SIG-M5 treated with dmso at 0.1 percent for 504 hours (cell line): ENCODE data around the gene FOXR1.
A peak's percentile ranks its signal among the peaks of the same experiment; 100 is the strongest.
"Not testable (repeated sequence)": the region's sequence is repeated elsewhere in the genome, so short reads cannot be mapped to it uniquely, and the experiment has no call there.

Source experiments
- DNase-seq: peaks from one replicate; lab custom pipeline; 2025; ENCODE audit not compliant: unreplicated experiment; lab: John Stamatoyannopoulos, UW

The FOXR1 gene

DNA sequence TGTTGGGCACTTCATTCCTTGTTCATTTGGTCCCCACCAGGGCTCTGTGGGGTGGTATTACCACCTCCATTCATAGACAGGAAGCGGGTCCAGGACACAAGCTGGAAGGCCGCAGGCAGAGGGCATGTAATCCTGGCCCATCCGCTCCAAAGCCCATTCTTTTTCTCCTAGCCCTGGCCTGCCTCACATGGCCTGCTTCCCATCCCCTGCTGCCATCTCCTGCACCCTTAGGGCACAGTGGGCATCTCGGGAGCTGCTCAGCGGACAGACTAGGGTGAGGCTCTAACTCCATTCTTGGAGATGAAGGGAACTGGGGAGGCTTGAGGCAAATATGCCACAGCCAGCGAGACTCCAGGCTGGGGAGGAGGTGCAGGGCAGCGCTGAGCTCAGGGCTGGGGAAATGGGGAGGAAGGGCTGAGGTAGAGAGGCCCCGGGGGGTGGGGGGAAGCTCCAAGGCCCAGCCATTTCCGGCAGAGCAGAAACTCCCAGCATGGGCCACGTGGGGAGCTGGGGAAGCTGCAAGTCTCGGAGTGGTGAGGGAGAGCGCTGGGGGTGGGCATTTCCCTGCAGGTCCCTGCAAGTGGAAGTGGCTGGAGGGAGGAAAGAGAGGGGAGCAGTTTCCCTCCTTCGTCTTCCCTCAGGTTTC lies 31.5 kb upstream of the FOXR1 start:
- peak; percentile 36 for DNase-seq

- no peak for DNase-seq
These were observed 24.5 kb upstream of the FOXR1 start for GRCh38 chr11:118947091-118947490.

- DNase-seq, result no peak
These were observed 23.6 kb upstream of the FOXR1 start for GRCh38 chr11:118948000-118948399.

DNA sequence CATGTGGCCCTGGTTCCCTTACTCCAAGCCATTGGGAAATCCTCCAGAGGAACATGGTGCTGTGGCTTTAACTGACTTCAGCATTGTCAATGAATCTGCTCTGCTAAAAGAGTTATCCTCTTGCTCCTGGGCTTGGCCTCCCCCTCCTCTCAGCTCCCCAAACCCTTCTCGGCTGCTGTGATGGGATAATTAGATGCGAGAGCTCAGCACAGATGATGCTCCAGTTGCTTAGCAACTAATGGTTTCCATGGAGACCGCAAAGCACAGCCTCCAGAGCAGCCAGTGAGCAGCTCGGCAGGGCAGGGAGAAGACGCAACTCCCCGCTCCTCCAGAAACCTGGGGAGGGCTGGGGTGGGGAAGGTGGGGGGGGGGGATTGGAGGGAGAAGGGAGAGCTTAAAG lies 18.3 kb upstream of the FOXR1 start:
- DNase-seq, result no peak

- DNase-seq, result not testable (repeated sequence)
These were observed 17.6 kb upstream of the FOXR1 start for GRCh38 chr11:118953976-118954375.

DNA sequence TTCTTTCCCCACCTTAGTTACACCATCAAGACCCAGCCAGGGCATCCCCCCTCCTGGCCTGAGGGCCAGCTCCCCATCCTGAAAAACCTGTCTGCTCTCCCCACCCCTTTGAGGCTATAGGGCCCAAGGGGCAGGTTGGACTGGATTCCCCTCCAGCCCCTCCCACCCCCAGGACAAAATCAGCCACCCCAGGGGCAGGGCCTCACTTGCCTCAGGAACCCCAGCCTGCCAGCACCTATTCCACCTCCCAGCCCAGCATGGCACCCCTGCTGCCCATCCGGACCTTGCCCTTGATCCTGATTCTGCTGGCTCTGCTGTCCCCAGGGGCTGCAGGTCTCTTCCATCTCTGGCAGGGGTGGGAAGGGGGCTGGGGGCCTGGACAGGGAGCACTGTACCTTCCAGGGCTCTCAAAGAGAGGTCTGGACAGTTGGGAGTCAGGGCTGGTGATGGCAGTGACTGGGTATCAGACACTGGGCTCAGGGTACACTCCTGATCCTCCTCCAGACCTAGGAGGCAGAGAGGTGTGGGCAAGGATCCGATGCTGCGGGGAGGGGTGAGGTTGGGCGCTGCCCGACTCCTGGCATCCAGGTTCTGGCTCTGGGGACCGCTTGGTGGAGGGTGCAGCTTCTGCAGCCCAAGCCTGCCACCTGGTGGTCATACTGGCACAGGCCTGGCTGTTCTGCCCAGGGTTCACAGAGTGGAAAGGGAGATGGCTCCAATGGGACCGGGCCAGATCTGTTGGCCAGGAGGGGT lies 15.3 kb upstream of the FOXR1 start, which contains the start of gene UPK2:
TSS of gene UPK2 (plus strand) at position 205 of the 753 bp plus-strand sequence. CDS start at position 258, 53 bp downstream.
- DNase-seq, result peak; percentile 75

DNA sequence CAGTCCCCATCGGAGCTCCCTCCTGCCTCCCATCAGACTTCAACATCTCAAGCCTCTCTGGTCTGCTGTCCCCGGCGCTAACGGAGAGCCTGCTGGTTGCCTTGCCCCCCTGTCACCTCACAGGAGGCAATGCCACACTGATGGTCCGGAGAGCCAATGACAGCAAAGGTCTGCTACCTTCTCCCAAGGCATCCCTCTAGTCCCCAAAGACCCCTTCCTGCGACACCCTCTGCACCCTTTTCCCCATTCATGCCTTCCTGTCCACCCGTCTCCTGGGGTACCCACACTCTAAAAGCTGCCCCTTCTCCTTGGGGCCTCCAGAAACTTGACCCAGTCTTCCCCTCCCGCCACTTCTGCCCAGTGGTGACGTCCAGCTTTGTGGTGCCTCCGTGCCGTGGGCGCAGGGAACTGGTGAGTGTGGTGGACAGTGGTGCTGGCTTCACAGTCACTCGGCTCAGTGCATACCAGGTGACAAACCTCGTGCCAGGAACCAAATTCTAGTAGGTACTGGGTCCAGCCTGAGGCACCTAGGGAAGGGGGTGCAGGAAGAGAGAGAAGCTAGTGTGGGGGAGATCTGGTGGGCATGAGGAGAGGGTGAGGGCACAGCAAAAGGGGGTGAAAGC lies 14.6 kb upstream of the FOXR1 start:
- no peak for DNase-seq

GRCh38 chr11:118957549-118957948 lies 14.0 kb upstream of the FOXR1 start:
- no peak for DNase-seq

GRCh38 chr11:118957968-118958367 lies 13.6 kb upstream of the FOXR1 start:
- DNase-seq, result no peak

- DNase-seq, result no peak
These were observed 13.0 kb upstream of the FOXR1 start for GRCh38 chr11:118958577-118958976.

- no peak for DNase-seq
These were observed 10.4 kb upstream of the FOXR1 start for GRCh38 chr11:118961189-118961588.

DNA sequence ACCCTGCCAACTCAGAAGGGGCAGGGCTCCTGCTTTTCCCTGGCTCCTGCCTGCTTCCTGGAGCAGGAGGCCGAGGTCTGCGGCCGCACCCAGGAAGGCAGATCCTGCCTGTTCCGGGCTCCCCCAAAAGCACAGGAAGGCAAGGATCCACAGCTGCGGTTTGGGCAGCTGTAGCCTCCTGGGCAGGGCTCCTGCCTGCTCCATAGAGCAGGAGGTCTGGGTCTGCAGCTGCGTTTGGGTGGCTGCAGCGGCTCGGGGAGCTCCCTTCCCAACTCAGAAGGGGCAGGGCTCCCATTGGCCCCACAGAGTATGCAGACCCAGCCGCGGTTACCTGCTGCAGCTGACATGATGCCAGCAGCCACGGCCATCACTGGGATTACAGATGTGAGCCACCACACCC lies 10.0 kb upstream of the FOXR1 start:
- no peak for DNase-seq

GRCh38 chr11:118969508-118969907 lies 2.1 kb upstream of the FOXR1 start:
- not testable (repeated sequence) for DNase-seq

GRCh38 chr11:118973985-118974384 lies 2.4 kb downstream of the FOXR1 start:
- no peak for DNase-seq

DNA sequence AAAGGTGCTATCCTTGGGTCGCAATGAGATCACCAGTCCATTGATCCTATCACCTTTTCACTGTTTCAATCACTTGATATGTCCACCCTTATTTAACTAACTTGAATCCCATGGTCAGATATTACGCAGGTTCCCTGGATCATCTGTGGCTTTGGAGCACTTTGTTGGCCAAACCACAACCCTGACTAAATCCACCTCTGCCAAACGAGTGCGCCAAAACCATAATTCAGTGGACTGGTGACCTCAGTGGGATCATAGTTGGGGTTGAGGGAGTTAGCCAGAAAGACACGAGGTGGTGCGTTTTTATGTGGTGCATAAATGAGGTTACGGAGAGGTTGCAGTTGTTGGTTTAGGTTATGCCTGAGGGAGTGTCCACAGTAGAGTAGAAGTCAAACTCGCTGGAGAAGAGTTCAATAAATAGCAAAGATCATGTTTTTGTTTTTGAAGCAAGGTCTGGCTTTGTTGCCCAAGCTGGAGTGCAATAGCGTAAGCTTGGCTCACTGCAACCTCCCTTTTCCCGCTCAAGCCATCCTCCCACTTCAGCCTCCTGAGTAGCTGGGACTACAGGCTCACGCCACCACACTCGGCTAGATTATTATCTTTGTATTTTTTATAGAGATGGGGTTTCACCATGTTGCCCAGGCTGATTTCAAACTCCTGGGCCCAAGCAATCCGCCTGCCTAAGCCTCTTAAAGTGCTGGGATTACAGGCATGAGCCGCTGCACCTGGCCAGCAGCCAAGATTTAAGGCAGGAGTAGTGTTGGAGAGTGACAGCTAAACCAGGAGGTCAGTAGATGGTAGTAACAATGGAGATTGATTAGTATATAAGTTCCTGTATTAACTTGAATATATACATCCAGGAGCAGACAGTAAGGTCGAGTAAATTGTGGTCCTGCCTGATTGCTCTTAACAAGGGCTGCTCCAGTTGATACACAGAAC lies 4.5 kb downstream of the FOXR1 start:
- no peak for DNase-seq

DNA sequence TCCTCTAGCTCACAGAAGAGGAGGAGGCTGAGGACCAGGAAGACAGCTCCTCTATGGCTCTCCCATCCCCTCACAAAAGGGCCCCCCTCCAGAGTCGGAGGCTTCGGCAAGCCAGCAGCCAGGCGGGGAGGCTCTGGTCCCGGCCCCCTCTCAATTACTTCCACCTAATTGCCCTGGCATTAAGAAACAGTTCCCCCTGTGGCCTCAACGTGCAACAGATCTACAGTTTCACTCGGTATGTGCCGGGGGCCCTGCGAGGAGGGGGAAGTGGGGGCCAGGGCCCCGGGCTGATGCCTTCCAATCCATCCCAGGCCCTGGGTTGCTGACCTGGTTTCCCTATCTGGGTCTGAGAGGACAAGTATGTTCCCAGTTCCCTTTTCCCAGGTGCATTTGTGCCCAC lies 7.9 kb downstream of the FOXR1 start:
- DNase-seq, result peak; percentile 7

DNA sequence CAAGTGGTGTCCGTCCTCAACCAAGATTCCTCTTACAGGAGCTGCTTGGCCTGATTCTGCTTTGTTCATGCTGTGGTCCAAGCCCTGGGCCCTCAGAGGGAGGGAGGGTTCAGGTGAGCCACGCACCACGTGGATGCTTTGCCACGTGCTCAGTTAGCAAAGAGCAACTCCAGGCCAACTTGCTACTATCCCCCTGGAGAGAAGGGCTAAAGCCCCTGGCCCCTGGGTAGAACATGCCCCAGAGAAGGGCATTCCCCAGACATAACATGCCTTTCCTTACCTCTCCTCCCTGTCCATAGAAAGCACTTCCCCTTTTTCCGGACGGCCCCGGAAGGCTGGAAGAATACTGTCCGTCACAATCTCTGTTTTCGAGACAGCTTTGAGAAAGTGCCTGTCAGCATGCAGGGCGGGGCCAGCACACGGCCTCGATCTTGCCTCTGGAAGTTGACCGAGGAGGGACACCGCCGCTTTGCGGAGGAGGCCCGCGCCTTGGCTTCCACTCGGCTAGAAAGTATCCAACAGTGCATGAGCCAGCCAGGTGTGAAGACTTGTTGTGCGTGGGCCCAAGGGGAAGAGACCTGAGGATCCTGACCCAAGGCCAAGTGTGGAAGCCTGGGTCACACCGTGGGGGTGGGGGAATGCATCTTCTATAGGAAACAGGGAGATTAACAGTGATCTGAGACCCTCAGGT lies 8.8 kb downstream of the FOXR1 start:
- no peak for DNase-seq

GRCh38 chr11:118984337-118984736 lies 12.8 kb downstream of the FOXR1 start:
- not testable (repeated sequence) for DNase-seq

GRCh38 chr11:118984825-118985224 lies 13.3 kb downstream of the FOXR1 start:
- DNase-seq, result no peak

DNA sequence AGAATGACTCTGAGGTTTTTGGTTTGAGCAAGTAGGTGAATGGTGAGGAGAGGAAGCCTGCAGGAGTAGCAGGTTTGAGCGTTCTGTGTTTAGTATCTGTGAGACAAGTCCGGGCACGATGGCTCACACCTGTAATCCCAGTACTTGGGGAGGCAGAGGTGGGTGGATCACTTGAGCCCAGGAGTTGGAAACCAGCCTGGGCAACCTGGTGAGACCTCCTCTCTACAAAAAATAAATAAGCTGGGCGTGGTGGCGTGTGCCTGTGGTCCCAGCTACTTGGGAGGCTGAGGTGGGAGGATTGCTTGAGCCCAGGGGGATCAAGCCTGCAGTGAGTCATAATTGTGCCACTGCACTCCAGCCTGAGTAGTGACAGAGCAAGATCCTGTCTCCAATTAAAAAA lies 16.7 kb downstream of the FOXR1 start:
- DNase-seq, result no peak
